ENCODE results near the gene FAM149B1.

DNA sequence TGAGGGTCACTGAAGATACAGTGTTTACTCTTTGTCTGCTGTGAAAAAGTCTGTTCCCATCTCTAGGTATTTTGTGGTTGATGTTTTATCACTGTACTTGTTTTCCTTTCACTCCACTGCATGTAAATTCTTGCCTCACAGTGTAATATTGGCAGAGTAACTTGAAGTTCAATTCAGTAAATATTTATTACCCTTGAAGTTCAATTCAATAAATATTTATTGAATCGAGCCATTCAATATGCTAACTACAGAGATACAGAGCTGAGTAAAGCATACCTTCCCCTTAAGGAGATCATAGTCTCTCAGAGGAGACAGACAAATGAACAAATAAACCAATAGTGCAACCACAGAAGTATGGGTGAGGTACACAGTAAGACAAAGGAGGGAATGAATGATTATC is 48.5 kb upstream of the FAM149B1 start:
- TF ChIP-seq CTCF (IDR thresholded peaks at IDR 0.05 in 8 of 11, conservative IDR thresholded peaks at IDR 0.05 in 3 of 11) (no peak), POLR2A (IDR thresholded peaks at IDR 0.05) (no peak), POLR2AphosphoS5 (IDR thresholded peaks at IDR 0.05) (no peak)

All from spleen (tissue), 7 donors.